Caco-2 (cell line): Measurements from ENCODE around the gene CLK1. TPM values are rescaled to one million over a fixed set of nuclear protein-coding genes. Genes with fewer than 3 reads are reported as not detected.

Experiments used
- BruUV-seq: library from RNA; stranded (reverse); fragments of 400-500 nt; replicated peaks from 2 replicates; lab custom pipeline; 2021; lab: Mats Ljungman, UMichigan
- CTCF ChIA-PET: fragments of 300-600 bp; sonication (Branson Sonifier 250); formaldehyde crosslinking; loops from one replicate; lab custom pipeline; 2022; ENCODE audit warnings: antibody characterized with exemption; lab: Charles Lee
- POLR2A ChIA-PET: fragments of 300-600 bp; sonication (Branson Sonifier 250); formaldehyde crosslinking; loops from one replicate; lab custom pipeline; 2022; ENCODE audit warnings: antibody characterized with exemption; lab: Charles Lee
- DNase-seq, 2 experiments: peaks; one replicate each; pipeline versions ENCODE4 v3.0.0 to v3.0.0-alpha.2; 2020 to 2022
- H3K27me3 ChIP-seq: replicated peaks from 2 replicates; pipeline ENCODE4 v1.6.0; 2011; ENCODE audit warnings: low read length; ENCODE audit not compliant: control insufficient read depth, insufficient read depth
- H3K36me3 ChIP-seq: 2 replicates; pipeline ENCODE4 v1.5.1; 2011; ENCODE audit warnings: low read length; ENCODE audit not compliant: control insufficient read depth, insufficient read depth
- H3K4me1 ChIP-seq: fragments of 250-450 bp; sonication (Bioruptor Pico); 2 replicates; pipeline ENCODE4 v1.5.1; 2020; ENCODE audit warnings: mild to moderate bottlenecking
- H3K4me3 ChIP-seq: 2 replicates; pipeline ENCODE4 v1.5.1; 2011; ENCODE audit warnings: low read depth, mild to moderate bottlenecking, control low read depth, low read length
- H3K9me3 ChIP-seq: fragments of 250-450 bp; sonication (Bioruptor Pico); 2 replicates; pipeline ENCODE4 v1.5.1; 2020; ENCODE audit warnings: mild to moderate bottlenecking, moderate library complexity
- H3K27ac Mint-ChIP-seq: one replicate; pipeline ENCODE4 v1.8.0; 2022; ENCODE audit warnings: mixed read lengths; ENCODE audit not compliant: unreplicated experiment
- H3K27me3 Mint-ChIP-seq: one replicate; pipeline ENCODE4 v1.8.0; 2022; ENCODE audit warnings: mixed read lengths; ENCODE audit not compliant: insufficient read depth, unreplicated experiment
- H3K36me3 Mint-ChIP-seq: one replicate; pipeline ENCODE4 v1.8.0; 2022; ENCODE audit warnings: mild to moderate bottlenecking, mixed read lengths; ENCODE audit not compliant: insufficient read depth, unreplicated experiment
- H3K4me1 Mint-ChIP-seq: one replicate; pipeline ENCODE4 v1.8.0; 2022; ENCODE audit warnings: low read depth, mixed read lengths; ENCODE audit not compliant: unreplicated experiment
- H3K4me3 Mint-ChIP-seq: one replicate; pipeline ENCODE4 v1.8.0; 2022; ENCODE audit warnings: mild to moderate bottlenecking, moderate library complexity, mixed read lengths; ENCODE audit not compliant: unreplicated experiment
- H3K9me3 Mint-ChIP-seq: one replicate; pipeline ENCODE4 v1.8.0; 2022; ENCODE audit warnings: mixed read lengths; ENCODE audit not compliant: unreplicated experiment
- intact Hi-C: fragments of 100-400 bp; cut with micrococcal nuclease; formaldehyde crosslinking; loops from one replicate; pipeline ENCODE4 v1.10.0; 2022; ENCODE audit not compliant: unreplicated experiment
- total RNA-seq: library from RNA; stranded (reverse); gene quantifications from 2 replicates; pipeline ENCODE4 v1.2.3, GENCODE V29; 2022
- TF ChIP-seq, protein P1 (sequence below), 2 experiments: fragments of 200-600 bp in 1 of 2; IDR thresholded peaks; 1 replicate in 1 of 2; 2 replicates in 1 of 2; pipeline versions ENCODE4 v1.5.1 to v1.8.0; 2011 to 2022; ENCODE audit warnings: antibody characterized with exemption in 1 of 2, control low read depth in 1 of 2, inconsistent platforms in 1 of 2, low read depth in 1 of 2, low read length in 1 of 2, mild to moderate bottlenecking in 1 of 2, moderate library complexity in 1 of 2; ENCODE audit not compliant: insufficient read depth in 1 of 2, severe bottlenecking in 1 of 2, unreplicated experiment in 1 of 2

Gene CLK1
- total RNA-seq, 1 experiment from 2014 or later, result 68.0 TPM

DNA sequence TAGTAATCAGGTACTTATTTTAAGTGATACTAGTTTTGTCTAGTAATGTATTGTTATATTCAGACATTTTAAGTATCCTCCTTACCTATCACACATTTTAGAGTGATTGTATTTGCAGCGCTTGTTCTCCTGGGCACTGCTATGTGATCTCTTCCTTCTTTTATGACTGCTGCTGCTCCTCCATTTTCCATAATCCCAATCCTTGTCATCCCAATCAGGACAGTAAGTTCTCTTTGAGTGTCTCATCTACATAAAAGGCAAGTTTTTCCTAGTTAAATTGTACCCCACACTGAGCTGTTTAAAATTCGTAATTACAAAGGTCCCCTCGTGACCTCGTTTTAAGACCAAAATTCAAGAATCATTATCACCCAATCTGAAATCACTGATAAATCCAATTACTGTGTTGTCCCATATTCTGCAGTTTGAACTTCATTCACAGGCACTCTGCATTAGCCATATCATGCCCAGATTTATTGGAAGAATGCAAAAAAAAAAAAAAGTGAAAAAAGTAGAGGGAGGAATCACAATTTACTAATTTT is 2.8 kb downstream of the CLK1 start:
- Mint-ChIP-seq H3K9me3 (no peaks in the 10 kb centered on the region), H3K4me3 (peak overlapping the region; percentile 84), H3K27ac (peak overlapping the region; percentile 96), H3K27me3 (no peaks in the 10 kb centered on the region), H3K36me3 (peaks cover 79% of the 10 kb centered on the region), H3K4me1 (peaks cover 25% of the 10 kb centered on the region)
- BruUV-seq, result no TSS peak
- TF ChIP-seq, protein P1, sequence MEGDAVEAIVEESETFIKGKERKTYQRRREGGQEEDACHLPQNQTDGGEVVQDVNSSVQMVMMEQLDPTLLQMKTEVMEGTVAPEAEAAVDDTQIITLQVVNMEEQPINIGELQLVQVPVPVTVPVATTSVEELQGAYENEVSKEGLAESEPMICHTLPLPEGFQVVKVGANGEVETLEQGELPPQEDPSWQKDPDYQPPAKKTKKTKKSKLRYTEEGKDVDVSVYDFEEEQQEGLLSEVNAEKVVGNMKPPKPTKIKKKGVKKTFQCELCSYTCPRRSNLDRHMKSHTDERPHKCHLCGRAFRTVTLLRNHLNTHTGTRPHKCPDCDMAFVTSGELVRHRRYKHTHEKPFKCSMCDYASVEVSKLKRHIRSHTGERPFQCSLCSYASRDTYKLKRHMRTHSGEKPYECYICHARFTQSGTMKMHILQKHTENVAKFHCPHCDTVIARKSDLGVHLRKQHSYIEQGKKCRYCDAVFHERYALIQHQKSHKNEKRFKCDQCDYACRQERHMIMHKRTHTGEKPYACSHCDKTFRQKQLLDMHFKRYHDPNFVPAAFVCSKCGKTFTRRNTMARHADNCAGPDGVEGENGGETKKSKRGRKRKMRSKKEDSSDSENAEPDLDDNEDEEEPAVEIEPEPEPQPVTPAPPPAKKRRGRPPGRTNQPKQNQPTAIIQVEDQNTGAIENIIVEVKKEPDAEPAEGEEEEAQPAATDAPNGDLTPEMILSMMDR (IDR thresholded peaks at IDR 0.05; ENCODE audit: insufficient read depth in 1 of 2, low read depth in 1 of 2, low read length in 1 of 2, severe bottlenecking in 1 of 2, unreplicated experiment in 1 of 2), result no peak
- Histone ChIP-seq H3K36me3 (peaks cover 4% of the 10 kb centered on the region; the same call in 1 of the 2 replicates), H3K9me3 (no peaks in the 10 kb centered on the region), H3K4me1 (peaks cover 14% of the 10 kb centered on the region), H3K4me3 (peak overlapping the region; percentile 3; the same call in 1 of the 2 replicates), H3K27me3 (no peaks in the 10 kb centered on the region)
- intact Hi-C loops, result loop anchor here (2.0 to 5.0 kb wide), 2 partner anchors 104 to 149 kb away; no protein-coding TSS in a partner anchor
- CTCF ChIA-PET, result no interaction called here
- DNase-seq, result no peak
- POLR2A ChIA-PET, result no interaction called here

DNA sequence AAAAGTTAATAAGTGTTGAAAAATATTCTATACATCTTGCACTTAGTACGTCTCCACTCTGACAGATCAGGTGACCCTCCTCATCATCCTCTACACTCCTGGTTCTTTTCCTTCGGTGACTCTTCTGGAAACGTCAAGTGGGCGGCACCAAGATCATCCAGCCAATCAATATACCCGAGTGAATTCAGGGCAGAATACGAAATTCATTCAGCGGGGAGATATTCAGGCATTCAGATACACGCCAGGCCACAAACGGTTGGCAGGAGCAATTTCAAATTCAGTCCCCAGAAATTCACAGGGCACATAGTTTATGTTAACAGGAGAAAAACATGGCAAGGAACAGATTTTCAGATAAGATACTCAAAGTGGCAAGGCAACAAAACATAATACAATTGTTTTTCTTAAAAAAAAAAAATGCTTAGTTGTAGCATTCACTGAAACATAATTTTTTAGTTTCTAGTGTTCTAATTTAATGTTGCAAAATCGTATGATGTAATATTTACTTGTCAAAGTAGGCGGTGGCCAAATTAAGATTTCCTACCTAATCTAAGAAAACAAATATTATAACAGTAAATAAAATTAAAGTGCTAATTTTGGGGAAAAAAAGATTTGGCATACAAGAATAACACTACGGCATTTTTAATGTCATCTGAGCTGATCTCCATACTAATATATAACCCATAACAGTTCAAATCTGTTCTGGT is 4.2 kb downstream of the CLK1 start:
- no peak overlapping the region for H3K4me3 ChIP-seq
- H3K9me3 ChIP-seq, result no peaks in the 10 kb centered on the region
- H3K27me3 ChIP-seq, result no peaks in the 10 kb centered on the region
- H3K4me3 Mint-ChIP-seq, result no peak overlapping the region
- no peaks in the 10 kb centered on the region for H3K27me3 Mint-ChIP-seq
- TF ChIP-seq, protein P1 (IDR thresholded peaks at IDR 0.05; ENCODE audit: insufficient read depth in 1 of 2, low read depth in 1 of 2, low read length in 1 of 2, severe bottlenecking in 1 of 2, unreplicated experiment in 1 of 2), result no peak
- intact Hi-C loops, result loop anchor here (5.0 kb wide), 1 partner anchor 103 kb away; no protein-coding TSS in a partner anchor
- peaks cover 25% of the 10 kb centered on the region for H3K4me1 Mint-ChIP-seq
- H3K4me1 ChIP-seq, result peaks cover 10% of the 10 kb centered on the region
- H3K36me3 Mint-ChIP-seq, result peaks cover 92% of the 10 kb centered on the region
- CTCF ChIA-PET, result no interaction called here
- POLR2A ChIA-PET, result no interaction called here
- no TSS peak for BruUV-seq
- DNase-seq, result no peak
- peak overlapping the region; percentile 31 for H3K27ac Mint-ChIP-seq
- H3K9me3 Mint-ChIP-seq, result no peaks in the 10 kb centered on the region
- H3K36me3 ChIP-seq, result peaks cover 4% of the 10 kb centered on the region; the same call in 1 of the 2 replicates

DNA sequence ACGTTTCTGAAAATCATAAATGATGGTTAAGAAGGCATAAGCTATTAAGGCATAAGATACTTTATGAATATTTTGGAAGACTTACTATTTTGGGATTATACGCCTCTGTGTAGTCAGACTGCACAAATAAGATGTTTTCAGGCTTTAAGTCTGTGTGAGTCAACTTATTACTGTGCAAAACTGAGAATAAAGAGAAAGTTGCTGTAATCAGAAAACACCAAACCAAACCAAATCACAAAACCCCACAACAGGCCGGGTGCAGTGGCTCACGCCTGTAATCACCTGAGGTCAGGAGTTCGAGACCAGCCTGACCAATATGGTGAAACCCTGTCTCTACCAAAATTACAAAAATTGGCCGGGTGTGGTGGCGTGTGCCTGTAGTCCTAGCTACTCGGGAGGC is 7.7 kb downstream of the CLK1 start:
- TF ChIP-seq, protein P1 (IDR thresholded peaks at IDR 0.05; ENCODE audit: insufficient read depth in 1 of 2, low read depth in 1 of 2, low read length in 1 of 2, severe bottlenecking in 1 of 2, unreplicated experiment in 1 of 2), result no peak
- intact Hi-C loops, result no loop called here
- Mint-ChIP-seq H3K4me1 (peaks cover 15% of the 10 kb centered on the region), H3K4me3 (no peak overlapping the region), H3K36me3 (peaks cover 96% of the 10 kb centered on the region), H3K27ac (no peak overlapping the region), H3K27me3 (no peaks in the 10 kb centered on the region), H3K9me3 (no peaks in the 10 kb centered on the region)
- Histone ChIP-seq H3K4me1 (peaks cover 6% of the 10 kb centered on the region; the same call in 1 of the 2 replicates), H3K36me3 (peaks cover 7% of the 10 kb centered on the region), H3K9me3 (no peaks in the 10 kb centered on the region), H3K4me3 (no peak overlapping the region), H3K27me3 (no peaks in the 10 kb centered on the region)
- no peak for DNase-seq
- CTCF ChIA-PET, result no interaction called here
- no TSS peak for BruUV-seq
- POLR2A ChIA-PET, result no interaction called here
